K562 (cell line): Measurements from ENCODE around the gene GOLGA2. TPM values are rescaled to one million over a fixed set of nuclear protein-coding genes. Genes with fewer than 3 reads are reported as not detected.
A peak's percentile ranks its signal among the peaks of the same experiment; 100 is the strongest.
"Not testable (repeated sequence)": the region's sequence is repeated elsewhere in the genome, so short reads cannot be mapped to it uniquely, and the experiment has no call there.

Experiments
- CHD4 ChIP-seq: fragments of 200-600 bp; sonication (generic); IDR thresholded peaks from 3 replicates; pipeline ENCODE4 v1.6.1; 2012; ENCODE audit warnings: low read depth, mild to moderate bottlenecking, mixed read lengths, low read length, inconsistent platforms; ENCODE audit not compliant: insufficient read depth, insufficient replicate concordance, poor library complexity, severe bottlenecking
- DMBX1 ChIP-seq: fragments of 250-450 bp; sonication (Bioruptor Pico); IDR thresholded peaks from 2 replicates; pipeline ENCODE4 v1.8.0; 2022; ENCODE audit warnings: inconsistent platforms, mild to moderate bottlenecking, moderate library complexity, borderline replicate concordance
- KLF13 ChIP-seq: fragments of 450-650 bp; IDR thresholded peaks from 2 replicates; pipeline ENCODE4 v1.6.1; 2016; ENCODE audit warnings: missing genetic modification characterization, low read depth, mild to moderate bottlenecking, missing compliant biosample characterization, moderate library complexity, borderline replicate concordance
- MYC ChIP-seq, 2 experiments: fragments of 250-450 bp in 1 of 2; sonication (Bioruptor Pico) in 1 of 2; IDR thresholded peaks; 2 replicates each; pipeline versions ENCODE4 v1.5.1 to v1.6.1; 2012 to 2021; ENCODE audit warnings: low read depth in 2 of 2, borderline replicate concordance in 1 of 2, improper control_type of control experiment in 1 of 2, low read length in 1 of 2, mild to moderate bottlenecking in 1 of 2, moderate library complexity in 1 of 2
- NR2F6 ChIP-seq: fragments of 450-650 bp; formaldehyde crosslinking; IDR thresholded peaks from 2 replicates; pipeline ENCODE4 v1.4.0; 2020; ENCODE audit warnings: mild to moderate bottlenecking
- NR4A1 ChIP-seq, 2 experiments: fragments of 250-450 bp in 1 of 2; fragments of 450-650 bp in 1 of 2; sonication (Bioruptor Pico) in 1 of 2; IDR thresholded peaks; 2 replicates each; pipeline versions ENCODE4 v1.4.0 to v1.6.1; 2016 to 2020; ENCODE audit warnings: mild to moderate bottlenecking in 2 of 2, missing compliant biosample characterization in 1 of 2, missing genetic modification characterization in 1 of 2, moderate library complexity in 1 of 2
- SMAD4 ChIP-seq: fragments of 250-450 bp; sonication (Bioruptor Pico); conservative IDR thresholded peaks from 2 replicates; pipeline ENCODE4 v1.8.0; 2021; ENCODE audit warnings: inconsistent platforms, mild to moderate bottlenecking, moderate library complexity
- SMARCB1 ChIP-seq: IDR thresholded peaks from 2 replicates; pipeline ENCODE4 v1.6.1; 2011; ENCODE audit warnings: improper control_type of control experiment, low read depth; ENCODE audit not compliant: insufficient read length
- ZNF408 ChIP-seq: fragments of 250-450 bp; sonication (Bioruptor Pico); IDR thresholded peaks from 2 replicates; pipeline ENCODE4 v1.4.0; 2020; ENCODE audit warnings: low read depth, mild to moderate bottlenecking, moderate library complexity
- ZNF707 ChIP-seq: fragments of 250-450 bp; sonication (Bioruptor Pico); conservative IDR thresholded peaks from 2 replicates; pipeline ENCODE4 v1.8.0; 2022; ENCODE audit warnings: inconsistent platforms, mild to moderate bottlenecking, moderate library complexity
- ZNF75A ChIP-seq: fragments of 450-650 bp; formaldehyde crosslinking; IDR thresholded peaks from 2 replicates; pipeline ENCODE4 v1.4.0; 2020; ENCODE audit warnings: mild to moderate bottlenecking
- polyA plus RNA-seq, 8 experiments: library from polyadenylated mRNA; depleted of rRNA in 4 of 8; stranded (reverse) in 5 of 8; unstranded in 3 of 8; fragments of >200 nt; fragmentation: Nextera tagmentation in 2 of 8; fragmentation: Illumina TruSeq in 1 of 8; extraction: Ambion mirVana in 2 of 8; extraction: Trizol in 1 of 8; gene quantifications; 2 replicates each; pipeline versions ENCODE4 v1.2.1 to v1.2.3, GENCODE V29; 2011 to 2014; ENCODE audit warnings: inconsistent platforms in 1 of 8, missing spikeins in 1 of 8
- total RNA-seq, 7 experiments: library from RNA; depleted of rRNA in 6 of 7; stranded (reverse); fragments of >200 nt in 6 of 7; fragmentation: Illumina TruSeq in 2 of 7; extraction: Trizol in 2 of 7; gene quantifications; 2 replicates each; pipeline versions ENCODE4 v1.2.1 to v1.2.3, GENCODE V29; 2011 to 2021; ENCODE audit warnings: low replicate concordance in 1 of 7
- TF ChIP-seq, protein P1 (sequence below): fragments of 450-650 bp; formaldehyde crosslinking; IDR thresholded peaks from 2 replicates; pipeline ENCODE4 v1.4.0; 2020; ENCODE audit warnings: mild to moderate bottlenecking, moderate library complexity
- TF ChIP-seq, protein P2 (sequence below): fragments of 450-650 bp; formaldehyde crosslinking; IDR thresholded peaks from 2 replicates; pipeline ENCODE4 v1.4.0; 2020; ENCODE audit warnings: mild to moderate bottlenecking, moderate library complexity
- TF ChIP-seq, protein P3 (sequence below): fragments of 450-650 bp; formaldehyde crosslinking; IDR thresholded peaks from 2 replicates; pipeline ENCODE4 v1.4.0; 2020; ENCODE audit warnings: mild to moderate bottlenecking, mixed read lengths
- TF ChIP-seq, protein P4 (sequence below), 2 experiments: fragments of 450-650 bp in 1 of 2; sonication (generic) in 1 of 2; formaldehyde crosslinking in 1 of 2; IDR thresholded peaks in 1 of 2; conservative IDR thresholded peaks in 1 of 2; 2 replicates each; pipeline versions ENCODE4 v1.6.1 to v1.8.1; 2016 to 2023; ENCODE audit warnings: mild to moderate bottlenecking in 2 of 2, moderate library complexity in 2 of 2, inconsistent platforms in 1 of 2, missing genetic modification reagents in 1 of 2
- TF ChIP-seq, protein P5 (sequence below), 2 experiments: fragments of 450-650 bp in 1 of 2; sonication (generic) in 1 of 2; formaldehyde crosslinking; conservative IDR thresholded peaks; 2 replicates each; pipeline versions ENCODE4 v1.4.0 to v1.8.1; 2020 to 2022; ENCODE audit warnings: mild to moderate bottlenecking in 1 of 2, missing genetic modification reagents in 1 of 2

Gene GOLGA2
- total and polyA plus RNA-seq, 9 of the 15 experiments (the other 6 are each of a cell fraction or from before 2014, with no cell fraction given): 15.7 to 138 (median 76.0) TPM

DNA sequence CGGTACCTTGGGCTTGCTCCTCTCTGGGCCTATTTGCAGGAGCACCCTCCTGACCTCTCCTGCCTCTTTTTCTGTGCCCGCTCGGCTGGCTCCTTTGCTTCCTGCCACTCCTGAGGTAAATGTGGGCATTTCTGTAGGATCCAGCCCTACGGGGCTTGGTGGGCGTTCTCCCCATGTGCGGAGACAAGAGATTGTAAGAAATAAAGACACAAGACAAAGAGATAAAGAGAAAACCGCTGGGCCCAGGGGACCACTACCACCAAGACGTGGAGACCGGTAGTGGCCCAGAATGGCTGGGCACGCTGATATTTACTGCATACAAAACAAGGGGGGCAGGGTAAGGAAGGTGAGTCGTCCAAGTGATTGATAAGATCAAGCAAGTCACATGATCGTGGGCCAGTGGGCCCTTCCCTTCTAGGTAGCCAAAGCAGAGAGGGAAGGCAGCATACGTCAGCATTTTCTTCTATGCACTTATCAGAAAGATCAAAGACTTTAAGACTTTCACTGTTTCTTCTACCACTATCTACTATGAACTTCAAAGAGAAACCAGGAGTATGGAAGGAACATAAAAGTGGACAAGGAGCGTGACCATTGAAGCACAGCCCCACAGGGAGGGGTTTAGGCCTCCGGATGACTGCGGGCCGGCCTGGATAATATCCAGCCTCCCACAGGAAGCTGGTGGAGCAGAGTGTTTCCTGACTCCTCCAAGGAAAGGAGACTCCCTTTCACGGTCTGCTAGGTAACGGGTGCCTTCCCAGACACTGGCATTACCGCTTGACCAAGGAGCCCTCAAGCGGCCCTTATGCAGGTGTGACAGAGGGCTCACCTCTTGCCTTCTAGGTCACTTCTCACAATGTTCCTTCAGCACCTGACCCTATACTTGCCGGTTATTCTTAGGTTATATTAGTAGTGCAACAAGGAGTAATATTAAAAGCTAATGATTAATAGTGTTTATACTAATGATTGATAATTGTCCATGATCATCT, 3.6 kb upstream of the GOLGA2 start (continued):
- TF ChIP-seq SMAD4 (CRISPR knock-in tag) (peak; percentile 36), SMARCB1 (peak; percentile 56), DMBX1 (peak; percentile 62), CHD4 (peak; percentile 80), ZNF408 (CRISPR knock-in tag) (peak; percentile 54; the same call in 1 of the 2 replicates), ZNF75A (CRISPR knock-in tag) (0 out of 2 replicates have a peak, but pooled peaks have one; percentile 51), NR2F6 (CRISPR knock-in tag) (peak; percentile 83; the same call in 1 of the 2 replicates), KLF13 (tag) (0 out of 2 replicates have a peak, but pooled peaks have one; percentile 28), MYC (IDR thresholded peaks at IDR 0.05; ENCODE audit: low read depth, low read length) (peak; percentile 54), MYC (CRISPR knock-in tag; IDR thresholded peaks at IDR 0.05; ENCODE audit: borderline replicate concordance, low read depth) (0 out of 2 replicates have a peak, but pooled peaks have one; percentile 24), NR4A1 (CRISPR knock-in tag; IDR thresholded peaks at IDR 0.05) (peak; percentile 91), NR4A1 (tag; IDR thresholded peaks at IDR 0.05) (0 out of 2 replicates have a peak, but pooled peaks have one; percentile 27), ZNF707 (0 out of 2 replicates have a peak, but pooled peaks have one; percentile 50)
- TF ChIP-seq, protein P1, sequence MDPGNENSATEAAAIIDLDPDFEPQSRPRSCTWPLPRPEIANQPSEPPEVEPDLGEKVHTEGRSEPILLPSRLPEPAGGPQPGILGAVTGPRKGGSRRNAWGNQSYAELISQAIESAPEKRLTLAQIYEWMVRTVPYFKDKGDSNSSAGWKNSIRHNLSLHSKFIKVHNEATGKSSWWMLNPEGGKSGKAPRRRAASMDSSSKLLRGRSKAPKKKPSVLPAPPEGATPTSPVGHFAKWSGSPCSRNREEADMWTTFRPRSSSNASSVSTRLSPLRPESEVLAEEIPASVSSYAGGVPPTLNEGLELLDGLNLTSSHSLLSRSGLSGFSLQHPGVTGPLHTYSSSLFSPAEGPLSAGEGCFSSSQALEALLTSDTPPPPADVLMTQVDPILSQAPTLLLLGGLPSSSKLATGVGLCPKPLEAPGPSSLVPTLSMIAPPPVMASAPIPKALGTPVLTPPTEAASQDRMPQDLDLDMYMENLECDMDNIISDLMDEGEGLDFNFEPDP (CRISPR knock-in tag): peak; percentile 81; the same call in 1 of the 2 replicates
- TF ChIP-seq, protein P2, sequence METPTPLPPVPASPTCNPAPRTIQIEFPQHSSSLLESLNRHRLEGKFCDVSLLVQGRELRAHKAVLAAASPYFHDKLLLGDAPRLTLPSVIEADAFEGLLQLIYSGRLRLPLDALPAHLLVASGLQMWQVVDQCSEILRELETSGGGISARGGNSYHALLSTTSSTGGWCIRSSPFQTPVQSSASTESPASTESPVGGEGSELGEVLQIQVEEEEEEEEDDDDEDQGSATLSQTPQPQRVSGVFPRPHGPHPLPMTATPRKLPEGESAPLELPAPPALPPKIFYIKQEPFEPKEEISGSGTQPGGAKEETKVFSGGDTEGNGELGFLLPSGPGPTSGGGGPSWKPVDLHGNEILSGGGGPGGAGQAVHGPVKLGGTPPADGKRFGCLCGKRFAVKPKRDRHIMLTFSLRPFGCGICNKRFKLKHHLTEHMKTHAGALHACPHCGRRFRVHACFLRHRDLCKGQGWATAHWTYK (CRISPR knock-in tag): peak; percentile 88
- TF ChIP-seq, protein P3, sequence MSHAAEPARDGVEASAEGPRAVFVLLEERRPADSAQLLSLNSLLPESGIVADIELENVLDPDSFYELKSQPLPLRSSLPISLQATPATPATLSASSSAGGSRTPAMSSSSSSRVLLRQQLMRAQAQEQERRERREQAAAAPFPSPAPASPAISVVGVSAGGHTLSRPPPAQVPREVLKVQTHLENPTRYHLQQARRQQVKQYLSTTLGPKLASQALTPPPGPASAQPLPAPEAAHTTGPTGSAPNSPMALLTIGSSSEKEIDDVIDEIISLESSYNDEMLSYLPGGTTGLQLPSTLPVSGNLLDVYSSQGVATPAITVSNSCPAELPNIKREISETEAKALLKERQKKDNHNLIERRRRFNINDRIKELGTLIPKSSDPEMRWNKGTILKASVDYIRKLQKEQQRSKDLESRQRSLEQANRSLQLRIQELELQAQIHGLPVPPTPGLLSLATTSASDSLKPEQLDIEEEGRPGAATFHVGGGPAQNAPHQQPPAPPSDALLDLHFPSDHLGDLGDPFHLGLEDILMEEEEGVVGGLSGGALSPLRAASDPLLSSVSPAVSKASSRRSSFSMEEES (CRISPR knock-in tag): peak; percentile 98
- TF ChIP-seq, protein P4, sequence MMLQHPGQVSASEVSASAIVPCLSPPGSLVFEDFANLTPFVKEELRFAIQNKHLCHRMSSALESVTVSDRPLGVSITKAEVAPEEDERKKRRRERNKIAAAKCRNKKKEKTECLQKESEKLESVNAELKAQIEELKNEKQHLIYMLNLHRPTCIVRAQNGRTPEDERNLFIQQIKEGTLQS (IDR thresholded peaks at IDR 0.05): not testable (repeated sequence)
- TF ChIP-seq, protein P4 (CRISPR knock-in tag; conservative IDR thresholded peaks at IDR 0.05): peak; percentile 84
- TF ChIP-seq, protein P5, sequence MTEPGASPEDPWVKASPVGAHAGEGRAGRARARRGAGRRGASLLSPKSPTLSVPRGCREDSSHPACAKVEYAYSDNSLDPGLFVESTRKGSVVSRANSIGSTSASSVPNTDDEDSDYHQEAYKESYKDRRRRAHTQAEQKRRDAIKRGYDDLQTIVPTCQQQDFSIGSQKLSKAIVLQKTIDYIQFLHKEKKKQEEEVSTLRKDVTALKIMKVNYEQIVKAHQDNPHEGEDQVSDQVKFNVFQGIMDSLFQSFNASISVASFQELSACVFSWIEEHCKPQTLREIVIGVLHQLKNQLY (CRISPR knock-in tag; conservative IDR thresholded peaks at IDR 0.05): peak; percentile 31 to 92; a peak in 3 of 4 replicates
